CD8-positive, alpha-beta memory T cell (primary cell): ENCODE results near the gene GRB7. TPM values are rescaled to one million over a fixed set of nuclear protein-coding genes. Genes with fewer than 3 reads are reported as not detected.
"Not testable (repeated sequence)": the region's sequence is repeated elsewhere in the genome, so short reads cannot be mapped to it uniquely, and the experiment has no call there.

ENCODE experiments used
- CTCF ChIA-PET: fragments of 350-600 bp; sonication (Branson Sonifier 250); formaldehyde crosslinking; loops from one replicate; lab custom pipeline; 2021; ENCODE audit warnings: antibody characterized with exemption; lab: Charles Lee
- POLR2A ChIA-PET: fragments of 350-600 bp; sonication (Branson Sonifier 250); formaldehyde crosslinking; loops from one replicate; lab custom pipeline; 2021; ENCODE audit warnings: antibody characterized with exemption; lab: Charles Lee
- DNase-seq, 5 donors: peaks; one replicate each; pipeline versions ENCODE4 v3.0.0 to v3.0.0-alpha.2; 2020 to 2022; ENCODE audit warnings: mixed read lengths in 1 of 5
- H3K27ac ChIP-seq: one replicate; pipeline ENCODE4 v1.7.0; 2013; ENCODE audit warnings: low read depth, mild to moderate bottlenecking, low read length, moderate library complexity
- H3K27me3 ChIP-seq: 2 replicates; pipeline ENCODE4 v1.7.0; 2013; ENCODE audit warnings: low read length, mild to moderate bottlenecking; ENCODE audit not compliant: insufficient read depth, poor library complexity, severe bottlenecking
- H3K36me3 ChIP-seq: 2 replicates; pipeline ENCODE4 v1.7.0; 2013; ENCODE audit warnings: mild to moderate bottlenecking, low read length, moderate library complexity; ENCODE audit not compliant: insufficient read depth
- H3K4me1 ChIP-seq: 2 replicates; pipeline ENCODE4 v1.7.0; 2013; ENCODE audit warnings: mild to moderate bottlenecking, low read length, moderate library complexity; ENCODE audit not compliant: insufficient read depth
- H3K4me3 ChIP-seq: 2 replicates; pipeline ENCODE4 v1.7.0; 2013; ENCODE audit warnings: mild to moderate bottlenecking, low read length
- H3K9me3 ChIP-seq: 2 replicates; pipeline ENCODE4 v1.7.0; 2013; ENCODE audit warnings: mild to moderate bottlenecking, low read length
- H3K27ac Mint-ChIP-seq, 8 donors: one replicate each; pipeline ENCODE4 v1.8.0; 2020 to 2021; ENCODE audit warnings: mixed read lengths in 8 of 8, mild to moderate bottlenecking in 6 of 8, inconsistent platforms in 3 of 8, moderate library complexity in 3 of 8
- H3K27me3 Mint-ChIP-seq, 2 donors: one replicate each; pipeline ENCODE4 v1.8.0; 2020 to 2021; ENCODE audit warnings: mixed read lengths in 2 of 2, mild to moderate bottlenecking in 1 of 2, moderate library complexity in 1 of 2
- H3K36me3 Mint-ChIP-seq, 3 donors: one replicate each; pipeline ENCODE4 v1.8.0; 2020 to 2021; ENCODE audit warnings: mixed read lengths in 3 of 3, inconsistent platforms in 1 of 3, mild to moderate bottlenecking in 1 of 3
- H3K4me1 Mint-ChIP-seq, 3 donors: one replicate each; pipeline ENCODE4 v1.8.0; 2020 to 2021; ENCODE audit warnings: mixed read lengths in 3 of 3, inconsistent platforms in 1 of 3, mild to moderate bottlenecking in 1 of 3
- H3K4me3 Mint-ChIP-seq, 7 donors: one replicate each; pipeline ENCODE4 v1.8.0; 2020 to 2021; ENCODE audit warnings: mixed read lengths in 7 of 7, mild to moderate bottlenecking in 6 of 7, moderate library complexity in 4 of 7, inconsistent platforms in 2 of 7
- H3K9me3 Mint-ChIP-seq, 5 donors: one replicate each; pipeline ENCODE4 v1.8.0; 2020 to 2022; ENCODE audit warnings: mixed read lengths in 5 of 5, mild to moderate bottlenecking in 3 of 5, moderate library complexity in 2 of 5, inconsistent platforms in 1 of 5
- polyA plus RNA-seq: library from polyadenylated mRNA; unstranded; fragments of 300-500 nt; fragmentation: Illumina TruSeq; gene quantifications from one replicate; pipeline ENCODE4 v1.2.3, GENCODE V29; 2021
- total RNA-seq, 2 experiments: library from RNA; stranded (reverse); gene quantifications; one replicate each; pipeline ENCODE4 v1.2.3, GENCODE V29; 2021

The GRB7 gene
- total and polyA plus RNA-seq, 3 experiments from 2014 or later = not detected

DNA sequence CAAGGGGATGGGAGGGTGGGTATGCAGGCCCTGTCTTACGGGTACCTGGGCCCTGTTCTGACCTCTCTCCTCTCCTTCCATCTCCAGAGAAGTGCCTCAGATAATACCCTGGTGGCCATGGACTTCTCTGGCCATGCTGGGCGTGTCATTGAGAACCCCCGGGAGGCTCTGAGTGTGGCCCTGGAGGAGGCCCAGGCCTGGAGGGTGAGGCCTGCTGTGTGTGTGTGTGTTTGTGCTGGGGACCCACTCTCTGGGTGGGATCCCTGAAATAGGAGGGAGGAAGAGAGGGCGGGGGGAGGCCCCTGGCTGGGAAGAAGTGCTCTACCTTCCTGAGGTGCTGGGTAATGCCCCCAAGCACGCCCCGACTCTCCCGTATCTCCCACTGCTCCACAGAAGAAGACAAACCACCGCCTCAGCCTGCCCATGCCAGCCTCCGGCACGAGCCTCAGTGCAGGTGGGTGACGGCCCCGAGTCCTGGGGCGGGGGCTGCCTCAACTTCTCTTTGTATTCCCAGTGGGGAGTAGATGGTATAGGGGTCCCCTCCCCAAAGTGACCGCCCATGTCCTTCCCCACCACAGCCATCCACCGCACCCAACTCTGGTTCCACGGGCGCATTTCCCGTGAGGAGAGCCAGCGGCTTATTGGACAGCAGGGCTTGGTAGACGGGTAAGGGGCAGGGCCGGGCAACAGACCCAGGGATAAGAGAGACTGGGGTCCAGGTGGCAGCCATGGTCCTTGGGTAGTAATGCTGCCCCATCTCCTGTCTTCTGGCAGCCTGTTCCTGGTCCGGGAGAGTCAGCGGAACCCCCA lies 7.8 kb downstream of the GRB7 start:
- H3K4me1 Mint-ChIP-seq = no peaks in the 10 kb centered on the region
- Histone ChIP-seq H3K4me3 (no peak overlapping the region), H3K9me3 (no peaks in the 10 kb centered on the region), H3K36me3 (no peaks in the 10 kb centered on the region), H3K27me3 (no peaks in the 10 kb centered on the region), H3K4me1 (no peaks in the 10 kb centered on the region), H3K27ac (no peak overlapping the region)
- ChIA-PET POLR2A (no interaction called here), CTCF (no interaction called here)
- DNase-seq = no peak
- peaks cover 11% of the 10 kb centered on the region in 2 donors for H3K27me3 Mint-ChIP-seq
- no peak overlapping the region for H3K27ac Mint-ChIP-seq
- H3K9me3 Mint-ChIP-seq = no peaks in the 10 kb centered on the region
- peak overlapping the region in 1 of 7 donors; percentile 78 for H3K4me3 Mint-ChIP-seq
- no peaks in the 10 kb centered on the region for H3K36me3 Mint-ChIP-seq

DNA sequence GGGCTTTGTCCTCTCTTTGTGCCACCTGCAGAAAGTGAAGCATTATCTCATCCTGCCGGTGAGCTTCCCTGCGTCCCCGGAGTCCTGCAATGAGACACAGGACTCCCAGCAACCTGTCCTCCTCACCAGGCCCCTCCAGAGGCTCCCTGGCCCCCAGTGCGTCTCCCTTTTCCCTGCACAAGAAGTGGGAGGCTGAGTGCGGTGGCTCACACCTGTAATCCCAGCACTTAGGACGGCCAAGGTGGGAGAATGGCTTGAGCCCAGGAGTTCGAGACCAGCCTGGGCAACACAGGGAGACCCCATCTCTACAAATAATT lies 8.4 kb downstream of the GRB7 start:
- H3K27ac Mint-ChIP-seq = no peak overlapping the region
- Histone ChIP-seq H3K4me1 (no peaks in the 10 kb centered on the region), H3K4me3 (no peak overlapping the region), H3K9me3 (no peaks in the 10 kb centered on the region), H3K36me3 (no peaks in the 10 kb centered on the region), H3K27me3 (no peaks in the 10 kb centered on the region), H3K27ac (no peak overlapping the region)
- H3K4me1 Mint-ChIP-seq = no peaks in the 10 kb centered on the region
- DNase-seq = no peak
- H3K4me3 Mint-ChIP-seq = no peak overlapping the region
- no peaks in the 10 kb centered on the region for H3K36me3 Mint-ChIP-seq
- peaks cover 5 to 10% of the 10 kb centered on the region in 2 donors for H3K27me3 Mint-ChIP-seq
- ChIA-PET POLR2A (no interaction called here), CTCF (no interaction called here)
- H3K9me3 Mint-ChIP-seq = no peaks in the 10 kb centered on the region

DNA sequence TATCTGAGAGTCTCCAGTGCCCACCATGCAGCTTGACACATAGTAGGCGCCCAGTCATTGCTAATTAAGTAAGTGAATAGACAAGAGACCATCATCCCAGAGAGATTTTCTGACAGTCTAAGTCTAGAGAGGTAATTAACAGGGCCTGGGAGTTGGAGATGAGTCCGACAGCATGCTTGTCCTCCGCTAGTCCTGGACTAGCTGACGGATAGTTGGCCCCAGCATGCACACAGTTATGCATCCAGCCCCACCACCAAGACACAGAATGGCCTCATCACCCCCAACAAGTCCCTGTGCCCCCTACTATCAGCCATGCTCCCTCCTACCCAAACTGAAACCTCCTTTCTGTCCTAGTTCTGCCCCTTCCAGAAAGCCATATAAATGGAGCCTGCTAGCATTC lies 10.0 kb downstream of the GRB7 start:
- H3K4me3 Mint-ChIP-seq = peak overlapping the region in 1 of 7 donors; percentile 27
- no peaks in the 10 kb centered on the region for H3K36me3 Mint-ChIP-seq
- peaks cover 6 to 8% (median 6%) of the 10 kb centered on the region in 3 donors for H3K4me1 Mint-ChIP-seq
- POLR2A ChIA-PET = no interaction called here
- Histone ChIP-seq H3K36me3 (no peaks in the 10 kb centered on the region), H3K27ac (no peak overlapping the region), H3K4me1 (peaks cover under 1% of the 10 kb centered on the region), H3K4me3 (no peak overlapping the region), H3K27me3 (no peaks in the 10 kb centered on the region), H3K9me3 (no peaks in the 10 kb centered on the region)
- no peak for DNase-seq
- H3K27ac Mint-ChIP-seq = peak overlapping the region in 1 of 8 donors; percentile 29
- H3K27me3 Mint-ChIP-seq = peaks cover 5 to 7% of the 10 kb centered on the region in 2 donors
- CTCF ChIA-PET = interaction anchor here (0.6 kb wide), 1 partner anchor 17 kb away, joined by 3 read pairs; no protein-coding TSS in a partner anchor
- H3K9me3 Mint-ChIP-seq = no peaks in the 10 kb centered on the region

DNA sequence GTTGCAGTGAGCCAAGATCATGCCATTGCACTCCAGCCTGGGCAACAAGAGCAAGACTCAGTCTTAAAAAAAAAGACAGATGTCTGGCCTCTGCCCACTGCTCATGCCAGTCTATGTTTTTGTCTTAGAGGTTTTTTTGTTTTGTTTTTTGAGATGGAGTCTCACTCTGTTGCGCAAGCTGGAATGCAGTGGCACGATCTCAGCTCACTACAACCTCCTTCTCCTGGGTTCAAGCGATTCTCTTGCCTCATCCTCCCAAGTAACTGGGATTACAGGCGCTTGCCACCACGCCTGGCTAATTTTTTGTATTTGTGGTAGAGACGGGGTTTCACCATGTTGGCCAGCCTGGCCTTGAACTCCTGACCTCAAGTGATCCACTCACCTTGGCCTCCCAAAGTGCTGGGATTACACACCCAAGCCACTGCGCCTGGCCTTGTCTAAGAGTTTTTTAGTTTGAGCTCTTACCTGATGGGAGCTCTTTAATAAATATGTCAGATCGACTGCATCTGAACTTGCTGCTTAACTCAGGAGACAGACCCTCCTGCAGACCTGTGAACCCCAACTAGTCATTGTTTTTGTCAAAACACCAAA lies 10.8 kb downstream of the GRB7 start:
- peak in 1 of 5 donors; percentile 6 for DNase-seq
- H3K9me3 ChIP-seq, POLR2A ChIA-PET, H3K4me1 ChIP-seq, H3K36me3 Mint-ChIP-seq, H3K4me3 ChIP-seq, H3K27me3 Mint-ChIP-seq, H3K27me3 ChIP-seq, H3K9me3 Mint-ChIP-seq, H3K36me3 ChIP-seq, H3K4me3 Mint-ChIP-seq, H3K27ac ChIP-seq: not testable (repeated sequence)
- Mint-ChIP-seq H3K4me1 (peaks cover 12 to 16% (median 14%) of the 10 kb centered on the region in 3 donors), H3K27ac (peak overlapping the region in 1 of 8 donors; percentile 66)
- CTCF ChIA-PET = interaction anchor here (1.1 to 2.5 kb wide), 3 partner anchors 94 to 127 kb away, joined by 3 to 7 read pairs (median 4); no protein-coding TSS in a partner anchor

DNA sequence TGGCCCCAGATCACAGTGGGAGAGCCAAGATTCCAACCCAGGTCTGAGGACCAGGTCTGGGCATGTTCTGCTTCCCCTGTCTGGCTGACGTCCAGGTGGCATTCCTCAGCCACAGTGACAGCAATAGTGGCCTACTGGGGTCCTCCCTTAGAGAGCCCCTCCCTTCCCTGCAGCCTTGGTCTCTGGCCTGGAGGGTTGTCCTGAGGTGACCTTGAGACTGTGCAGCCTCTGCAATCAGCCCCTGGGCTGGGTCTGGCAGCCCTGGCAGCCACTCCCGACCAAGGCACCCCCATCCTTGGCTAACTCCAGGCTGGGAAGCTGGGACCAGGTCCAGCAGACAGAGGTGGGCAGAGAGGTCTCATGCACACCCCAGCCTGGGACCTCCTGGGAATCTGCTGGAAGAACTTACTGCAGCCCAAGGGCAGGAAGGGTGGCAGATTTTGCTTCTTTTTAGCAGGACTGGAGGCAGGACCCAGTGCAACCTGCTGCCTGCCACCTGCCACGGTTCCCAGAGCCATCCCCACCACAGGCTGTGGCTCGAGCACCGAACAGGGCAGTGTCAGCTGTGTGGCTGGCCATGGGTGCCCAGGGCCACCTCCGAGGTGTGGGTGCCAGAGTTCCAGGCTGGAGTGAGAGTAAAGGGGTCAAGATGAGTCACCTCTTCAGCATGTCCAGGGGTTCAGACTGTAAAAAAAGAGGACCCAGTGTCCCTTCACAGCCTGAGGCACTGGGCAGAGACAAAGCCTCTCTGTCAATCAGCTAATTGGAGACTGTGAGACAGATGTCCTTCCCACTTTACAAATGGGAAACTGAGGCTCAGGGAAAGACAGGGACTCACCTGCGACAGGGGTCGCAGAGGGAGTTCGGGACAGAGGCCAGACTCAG lies 12.6 kb downstream of the GRB7 start:
- H3K36me3 ChIP-seq = no peaks in the 10 kb centered on the region
- H3K4me3 Mint-ChIP-seq = peak overlapping the region in 1 of 7 donors; percentile 45
- CTCF ChIA-PET = interaction anchor here (1.0 to 2.5 kb wide), 2 partner anchors 20 to 129 kb away, joined by 4 to 7 read pairs; partner anchors contain the start of gene MIEN1
- H3K4me1 ChIP-seq = peaks cover 18% of the 10 kb centered on the region
- POLR2A ChIA-PET = no interaction called here
- no peaks in the 10 kb centered on the region for H3K9me3 Mint-ChIP-seq
- H3K4me1 Mint-ChIP-seq = peaks cover 18 to 22% (median 20%) of the 10 kb centered on the region in 3 donors
- no peaks in the 10 kb centered on the region for H3K9me3 ChIP-seq
- H3K27ac ChIP-seq = no peak overlapping the region
- H3K27me3 ChIP-seq = no peaks in the 10 kb centered on the region
- peak in 1 of 5 donors; percentile 18 for DNase-seq
- H3K36me3 Mint-ChIP-seq = no peaks in the 10 kb centered on the region
- no peak overlapping the region for H3K4me3 ChIP-seq
- peaks cover 0 to 2% of the 10 kb centered on the region in 2 donors for H3K27me3 Mint-ChIP-seq
- peak overlapping the region in 2 of 8 donors; percentile 50 to 54 for H3K27ac Mint-ChIP-seq

DNA sequence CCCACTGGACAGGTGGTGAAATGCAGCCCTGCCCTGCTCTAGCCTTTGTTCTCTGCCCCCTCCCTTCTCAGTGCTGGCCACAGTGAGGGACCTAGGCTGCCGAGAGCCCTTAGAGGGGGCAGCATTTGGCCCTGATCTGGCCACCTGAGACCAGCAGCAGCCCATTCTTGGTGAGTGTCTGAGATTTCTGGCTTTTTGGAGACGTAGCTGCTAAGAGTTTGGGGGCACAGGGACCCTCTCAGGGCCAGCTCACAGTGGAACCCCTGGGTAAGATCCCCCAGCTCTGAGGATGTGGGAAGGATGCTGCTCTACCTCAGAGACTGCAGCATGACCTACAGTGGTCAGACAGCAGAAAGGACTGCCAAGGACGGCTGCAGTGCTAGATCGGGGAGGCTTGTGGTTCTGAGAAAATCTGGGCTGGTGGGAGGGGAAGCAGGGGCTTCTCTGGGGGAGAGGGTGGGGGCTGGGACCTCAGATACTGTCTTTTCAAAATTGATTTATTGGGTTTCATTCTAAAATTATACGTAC lies 13.3 kb downstream of the GRB7 start:
- H3K27ac Mint-ChIP-seq = peak overlapping the region in 1 of 8 donors; percentile 54

DNA sequence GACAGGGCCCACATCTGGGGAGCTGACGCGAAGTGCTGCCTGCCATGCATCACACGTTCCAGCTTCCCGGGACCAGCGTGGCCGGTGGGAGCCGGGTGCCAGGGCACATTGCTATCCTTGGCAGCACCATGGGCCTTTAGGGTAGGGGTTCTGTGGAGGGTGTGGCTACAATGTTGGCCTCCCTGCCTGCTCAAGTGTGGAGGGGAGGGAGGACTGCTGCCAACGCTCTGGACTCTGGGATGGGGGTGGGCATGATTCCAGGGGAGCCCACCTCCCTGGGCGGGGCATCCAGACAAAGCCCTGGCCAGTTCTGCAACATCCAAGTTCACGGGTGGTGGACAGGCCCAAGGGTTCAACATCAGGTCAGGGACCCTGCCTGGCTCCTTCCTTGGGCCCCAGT lies 13.9 kb downstream of the GRB7 start:
- no peaks in the 10 kb centered on the region for H3K36me3 Mint-ChIP-seq
- Histone ChIP-seq H3K27me3 (no peaks in the 10 kb centered on the region), H3K9me3 (no peaks in the 10 kb centered on the region), H3K4me1 (peaks cover 31% of the 10 kb centered on the region), H3K4me3 (no peak overlapping the region), H3K36me3 (no peaks in the 10 kb centered on the region), H3K27ac (no peak overlapping the region)
- POLR2A ChIA-PET = interaction anchor here (0.6 kb wide), 1 partner anchor 85 kb away, joined by 3 read pairs; no protein-coding TSS in a partner anchor
- H3K27ac Mint-ChIP-seq = peak overlapping the region in 2 of 8 donors; percentile 74 to 93
- H3K4me1 Mint-ChIP-seq = peaks cover 30 to 35% (median 33%) of the 10 kb centered on the region in 3 donors
- peak in 1 of 5 donors; percentile 44 for DNase-seq
- peaks cover 0 to 4% of the 10 kb centered on the region in 2 donors for H3K27me3 Mint-ChIP-seq
- no peaks in the 10 kb centered on the region for H3K9me3 Mint-ChIP-seq
- no peak overlapping the region for H3K4me3 Mint-ChIP-seq
- CTCF ChIA-PET = interaction anchor here (1.0 to 5.4 kb wide), 4 partner anchors 21 to 229 kb away, joined by 4 to 53 read pairs (median 17); partner anchors contain the start of genes MIEN1 and PSMD3

More for the DNA sequence above, 13.3 kb downstream of the GRB7 start:
- no peak overlapping the region for H3K4me3 ChIP-seq
- peaks cover 0 to 4% of the 10 kb centered on the region in 2 donors for H3K27me3 Mint-ChIP-seq
- peaks cover 25% of the 10 kb centered on the region for H3K4me1 ChIP-seq
- H3K27me3 ChIP-seq = no peaks in the 10 kb centered on the region
- H3K4me1 Mint-ChIP-seq = peaks cover 25 to 29% (median 27%) of the 10 kb centered on the region in 3 donors
- H3K4me3 Mint-ChIP-seq = peak overlapping the region in 2 of 7 donors; percentile 20 to 40
- H3K36me3 Mint-ChIP-seq = no peaks in the 10 kb centered on the region
- ChIA-PET CTCF (interaction anchor here (1.0 kb wide), 1 partner anchor 20 kb away, joined by 4 read pairs; the partner anchor contains the start of gene MIEN1), POLR2A (no interaction called here)
- peak in 1 of 5 donors; percentile 19 for DNase-seq
- no peak overlapping the region for H3K27ac ChIP-seq
- no peaks in the 10 kb centered on the region for H3K36me3 ChIP-seq
- H3K9me3 Mint-ChIP-seq = no peaks in the 10 kb centered on the region
- H3K9me3 ChIP-seq = no peaks in the 10 kb centered on the region
